PC-9 (cell line): ENCODE results near the gene RAP1GAP2.

Source experiments
- EZH2 ChIP-seq: fragments of 200-600 bp; sonication (generic); IDR thresholded peaks from 2 replicates; pipeline ENCODE4 v1.8.0; 2017; ENCODE audit warnings: antibody characterized with exemption, low read depth
- TF ChIP-seq, protein P1 (sequence below): fragments of 200-600 bp; sonication (generic); conservative IDR thresholded peaks from 2 replicates; pipeline ENCODE4 v1.6.1; 2017; ENCODE audit warnings: mixed run types, antibody characterized with exemption, mild to moderate bottlenecking, moderate library complexity

DNA sequence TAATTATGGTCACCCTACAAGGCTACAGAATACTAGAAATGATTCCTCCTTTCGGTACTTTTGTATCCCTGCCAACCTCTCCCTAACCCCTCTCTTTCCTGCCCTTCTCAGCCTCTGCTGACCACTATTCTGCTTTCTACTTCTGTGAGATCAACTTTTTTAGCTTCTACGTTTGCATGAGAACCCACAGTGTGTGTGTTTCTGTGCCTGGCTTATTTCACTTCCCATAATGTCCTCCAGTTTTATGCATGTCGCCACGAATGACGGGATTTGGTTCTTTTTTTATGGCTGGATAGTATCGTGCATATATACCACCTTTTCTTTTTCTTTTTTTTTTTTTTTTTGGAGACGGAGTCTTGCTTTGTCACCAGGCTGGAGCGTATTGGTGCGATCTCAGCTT is 92.1 kb downstream of the RAP1GAP2 start:
- TF ChIP-seq, protein P1, sequence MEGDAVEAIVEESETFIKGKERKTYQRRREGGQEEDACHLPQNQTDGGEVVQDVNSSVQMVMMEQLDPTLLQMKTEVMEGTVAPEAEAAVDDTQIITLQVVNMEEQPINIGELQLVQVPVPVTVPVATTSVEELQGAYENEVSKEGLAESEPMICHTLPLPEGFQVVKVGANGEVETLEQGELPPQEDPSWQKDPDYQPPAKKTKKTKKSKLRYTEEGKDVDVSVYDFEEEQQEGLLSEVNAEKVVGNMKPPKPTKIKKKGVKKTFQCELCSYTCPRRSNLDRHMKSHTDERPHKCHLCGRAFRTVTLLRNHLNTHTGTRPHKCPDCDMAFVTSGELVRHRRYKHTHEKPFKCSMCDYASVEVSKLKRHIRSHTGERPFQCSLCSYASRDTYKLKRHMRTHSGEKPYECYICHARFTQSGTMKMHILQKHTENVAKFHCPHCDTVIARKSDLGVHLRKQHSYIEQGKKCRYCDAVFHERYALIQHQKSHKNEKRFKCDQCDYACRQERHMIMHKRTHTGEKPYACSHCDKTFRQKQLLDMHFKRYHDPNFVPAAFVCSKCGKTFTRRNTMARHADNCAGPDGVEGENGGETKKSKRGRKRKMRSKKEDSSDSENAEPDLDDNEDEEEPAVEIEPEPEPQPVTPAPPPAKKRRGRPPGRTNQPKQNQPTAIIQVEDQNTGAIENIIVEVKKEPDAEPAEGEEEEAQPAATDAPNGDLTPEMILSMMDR = no peak
- TF ChIP-seq EZH2 = no peak
